Measurements from ENCODE around the gene CENPF. TPM values are rescaled to one million over a fixed set of nuclear protein-coding genes. Genes with fewer than 3 reads are reported as not detected.

The CENPF gene
- total RNA-seq, 1 donor, result 0.73 TPM

DNA sequence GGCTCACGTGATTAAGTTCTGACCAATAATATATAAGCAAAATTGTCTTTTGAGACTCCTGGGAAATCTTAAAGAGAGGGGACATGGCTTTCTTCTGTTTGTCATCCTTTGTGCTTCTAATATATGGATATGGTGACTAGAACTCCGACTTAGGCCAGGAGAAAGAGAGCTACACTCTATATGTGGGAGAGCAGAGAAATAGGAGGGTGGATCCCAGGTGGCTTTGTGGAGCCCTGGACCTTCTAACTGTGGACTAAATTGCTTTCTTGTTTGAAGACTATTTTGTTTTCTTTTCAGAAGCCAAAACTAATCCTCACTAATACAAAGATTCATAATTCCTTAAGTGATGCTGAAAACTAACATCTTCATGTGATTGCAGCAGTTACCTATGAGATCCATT lies 75.0 kb downstream of the CENPF start:
- no peak overlapping the region for H3K4me3 ChIP-seq (ENCODE audit: low read length)
- no peaks in the 10 kb centered on the region for H3K4me1 ChIP-seq (ENCODE audit: insufficient read depth, low read length)
- no peaks in the 10 kb centered on the region for H3K9me3 ChIP-seq (ENCODE audit: low read depth, low read length)
- H3K27me3 ChIP-seq (ENCODE audit: insufficient read depth, low read length), result no peaks in the 10 kb centered on the region

DNA sequence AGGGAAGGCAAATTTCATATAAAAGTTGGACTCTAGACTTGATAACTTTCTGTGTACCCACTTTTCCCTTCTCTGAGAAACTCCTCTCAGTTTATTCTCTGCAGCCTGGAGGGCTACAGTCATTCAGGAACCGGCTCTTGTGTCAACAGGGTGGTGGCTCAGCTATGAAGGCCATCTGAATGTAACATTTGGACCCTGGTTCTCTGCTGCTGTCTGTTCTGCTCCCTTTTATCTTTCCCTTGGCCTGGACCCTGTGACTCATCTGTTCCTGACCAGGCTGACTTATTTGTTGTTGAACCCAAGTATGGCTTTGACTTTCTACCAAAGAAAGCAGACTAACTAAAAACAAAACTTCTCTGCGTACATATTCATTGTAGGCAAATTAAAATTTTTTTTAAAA lies 75.4 kb downstream of the CENPF start:
- no peaks in the 10 kb centered on the region for H3K4me1 ChIP-seq (ENCODE audit: insufficient read depth, low read length)
- H3K4me3 ChIP-seq (ENCODE audit: low read length), result no peak overlapping the region
- H3K9me3 ChIP-seq (ENCODE audit: low read depth, low read length), result no peaks in the 10 kb centered on the region
- no peaks in the 10 kb centered on the region for H3K27me3 ChIP-seq (ENCODE audit: insufficient read depth, low read length)

DNA sequence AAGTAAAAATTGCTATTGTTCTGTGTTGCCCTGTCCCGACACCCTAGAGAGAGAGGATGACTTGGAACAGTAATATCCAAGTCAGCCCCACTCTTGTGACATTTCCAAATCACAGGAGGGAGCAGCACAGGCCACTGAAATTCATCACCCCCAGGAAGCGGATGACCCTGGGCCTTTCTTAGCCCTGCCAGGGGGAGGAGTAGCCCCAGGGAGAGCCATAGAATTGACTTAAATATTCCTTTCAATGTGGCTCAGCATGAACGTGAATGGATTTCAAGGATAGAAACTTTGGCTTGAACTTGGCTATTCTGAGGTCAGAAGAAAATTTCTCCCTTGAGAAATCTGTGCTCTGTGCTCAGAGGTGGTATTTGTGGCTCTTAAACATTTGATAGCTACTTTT lies 80.6 kb downstream of the CENPF start:
- H3K4me3 ChIP-seq (ENCODE audit: low read length), result no peak overlapping the region
- H3K27me3 ChIP-seq (ENCODE audit: insufficient read depth, low read length), result no peaks in the 10 kb centered on the region
- H3K4me1 ChIP-seq (ENCODE audit: insufficient read depth, low read length), result no peaks in the 10 kb centered on the region
- H3K9me3 ChIP-seq (ENCODE audit: low read depth, low read length), result no peaks in the 10 kb centered on the region

DNA sequence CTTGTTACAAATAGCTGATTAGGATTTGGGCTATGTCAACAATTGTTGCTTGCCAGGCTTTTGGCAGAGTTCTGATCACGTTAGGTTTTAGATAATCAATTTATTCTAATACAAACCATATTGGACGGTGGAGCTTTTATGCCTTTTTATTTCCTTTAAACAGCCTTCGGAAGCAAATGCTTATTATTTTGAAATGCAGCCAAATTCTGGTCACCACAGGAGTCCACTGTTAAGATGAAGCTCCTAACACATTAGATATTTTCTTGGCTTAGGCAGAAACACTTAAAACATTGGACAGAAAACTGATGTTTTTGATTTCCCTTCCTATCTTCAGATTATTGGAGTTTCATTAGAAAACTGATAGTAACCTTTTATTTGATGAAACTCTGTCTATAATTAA lies 82.9 kb downstream of the CENPF start:
- H3K4me3 ChIP-seq (ENCODE audit: low read length), result no peak overlapping the region
- H3K4me1 ChIP-seq (ENCODE audit: insufficient read depth, low read length), result no peaks in the 10 kb centered on the region
- no peaks in the 10 kb centered on the region for H3K27me3 ChIP-seq (ENCODE audit: insufficient read depth, low read length)
- H3K9me3 ChIP-seq (ENCODE audit: low read depth, low read length), result no peaks in the 10 kb centered on the region

DNA sequence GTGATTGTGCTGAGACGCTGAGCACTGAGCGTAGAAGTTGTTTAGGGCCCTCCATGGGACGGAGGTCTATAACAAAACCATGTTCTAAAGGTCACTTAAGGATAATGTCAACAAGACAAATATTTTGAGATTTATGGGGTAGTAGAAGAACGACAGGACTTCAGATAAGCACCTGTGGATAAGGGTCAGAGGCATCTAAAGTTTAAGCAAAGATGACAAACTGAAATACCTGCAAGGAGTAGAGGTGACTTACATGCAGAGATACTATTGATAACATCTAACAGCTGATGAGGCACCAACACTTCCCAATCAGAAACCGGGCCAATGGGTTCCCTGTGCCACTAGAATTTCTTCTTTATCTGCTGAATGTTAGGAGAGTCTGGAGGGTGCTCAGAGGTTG lies 83.5 kb downstream of the CENPF start:
- no peaks in the 10 kb centered on the region for H3K4me1 ChIP-seq (ENCODE audit: insufficient read depth, low read length)
- no peak overlapping the region for H3K4me3 ChIP-seq (ENCODE audit: low read length)
- H3K27me3 ChIP-seq (ENCODE audit: insufficient read depth, low read length), result no peaks in the 10 kb centered on the region
- no peaks in the 10 kb centered on the region for H3K9me3 ChIP-seq (ENCODE audit: low read depth, low read length)

DNA sequence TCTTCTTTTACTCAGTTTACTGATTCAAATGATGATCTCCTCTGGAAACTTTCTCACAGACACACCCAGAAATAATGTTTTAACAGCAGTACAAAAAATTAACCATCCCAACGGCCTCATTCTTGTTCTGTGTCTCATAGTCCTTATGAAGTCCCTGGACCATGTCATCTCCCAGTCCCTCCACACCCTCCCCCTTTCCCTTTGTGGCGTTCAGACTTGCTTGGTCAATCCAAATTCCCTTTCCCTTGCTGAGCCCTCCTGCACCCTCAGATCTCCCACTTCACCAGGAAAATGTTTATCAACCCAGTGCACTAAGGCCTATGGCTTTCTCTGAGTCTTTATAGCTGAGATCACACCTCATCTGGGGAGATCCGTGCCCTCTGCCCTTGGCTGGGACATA lies 85.9 kb downstream of the CENPF start:
- H3K27me3 ChIP-seq (ENCODE audit: insufficient read depth, low read length), result no peaks in the 10 kb centered on the region
- no peaks in the 10 kb centered on the region for H3K4me1 ChIP-seq (ENCODE audit: insufficient read depth, low read length)
- H3K9me3 ChIP-seq (ENCODE audit: low read depth, low read length), result no peaks in the 10 kb centered on the region

DNA sequence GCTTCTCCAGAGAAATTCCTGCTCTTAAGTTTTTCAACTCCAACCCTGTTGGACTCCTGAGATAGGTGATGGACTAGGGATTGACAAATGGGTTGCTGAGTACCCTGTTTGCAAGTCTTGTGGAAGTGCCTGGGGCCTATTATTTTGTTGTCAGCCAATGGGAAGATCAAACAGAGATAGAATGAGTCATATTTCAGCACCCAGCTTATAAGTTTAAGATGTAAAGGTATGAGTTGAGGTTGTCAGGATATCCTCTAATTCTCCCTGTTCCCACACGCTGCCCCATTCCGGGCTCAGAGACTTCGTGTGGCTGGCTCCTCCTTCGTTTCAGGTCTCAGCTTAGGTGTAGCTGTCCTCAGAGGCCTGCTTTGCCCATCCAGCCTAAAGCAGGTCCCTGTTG lies 91.8 kb downstream of the CENPF start:
- Histone ChIP-seq H3K4me3 (ENCODE audit: low read length) (no peak overlapping the region), H3K27me3 (ENCODE audit: insufficient read depth, low read length) (no peaks in the 10 kb centered on the region), H3K9me3 (ENCODE audit: low read depth, low read length) (no peaks in the 10 kb centered on the region), H3K4me1 (ENCODE audit: insufficient read depth, low read length) (no peaks in the 10 kb centered on the region)

More for the DNA sequence above, 85.9 kb downstream of the CENPF start:
- H3K4me3 ChIP-seq (ENCODE audit: low read length), result no peak overlapping the region

DNA sequence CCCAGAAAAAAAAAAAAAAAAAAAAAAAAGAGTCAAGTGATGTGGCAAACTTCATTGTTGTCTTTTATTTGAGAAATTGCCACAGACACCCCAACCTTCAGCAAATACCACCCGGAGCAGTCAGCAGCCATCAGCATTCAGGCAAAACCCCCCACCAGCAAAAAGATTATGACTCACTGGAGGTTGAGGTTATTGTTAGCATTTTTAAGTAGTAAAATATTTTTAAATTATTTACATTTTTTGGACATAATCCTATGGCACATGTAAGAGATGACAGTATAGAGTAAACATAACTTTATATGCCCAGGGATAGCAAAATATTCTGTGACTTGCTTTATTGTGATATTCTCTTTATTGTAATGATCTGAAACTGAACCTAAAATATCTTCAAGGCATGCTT lies 95.6 kb downstream of the CENPF start:
- Histone ChIP-seq H3K4me1 (ENCODE audit: insufficient read depth, low read length) (no peaks in the 10 kb centered on the region), H3K9me3 (ENCODE audit: low read depth, low read length) (no peaks in the 10 kb centered on the region), H3K27me3 (ENCODE audit: insufficient read depth, low read length) (no peaks in the 10 kb centered on the region), H3K4me3 (ENCODE audit: low read length) (no peak overlapping the region)

DNA sequence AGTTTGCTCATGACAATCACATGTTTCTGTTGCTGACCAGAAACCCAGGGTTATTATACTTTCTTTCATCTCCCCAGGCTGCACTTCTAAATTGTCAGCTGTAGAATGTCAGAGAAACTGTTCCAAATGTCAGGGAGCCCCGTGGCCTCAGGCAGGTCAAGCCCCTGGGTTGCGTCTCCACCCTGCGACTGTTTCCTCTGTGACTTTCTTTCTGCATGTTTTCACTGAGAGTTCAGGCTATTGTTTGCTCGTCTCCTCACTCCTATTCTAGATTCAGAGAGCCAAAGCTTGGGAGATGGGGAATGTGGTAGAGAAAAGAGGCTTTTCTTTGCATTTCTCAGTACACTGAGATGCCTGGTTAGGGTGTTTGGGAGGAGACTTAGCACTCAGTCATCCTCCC lies 97.4 kb downstream of the CENPF start:
- Histone ChIP-seq H3K4me3 (ENCODE audit: low read length) (no peak overlapping the region), H3K9me3 (ENCODE audit: low read depth, low read length) (no peaks in the 10 kb centered on the region), H3K4me1 (ENCODE audit: insufficient read depth, low read length) (no peaks in the 10 kb centered on the region), H3K27me3 (ENCODE audit: insufficient read depth, low read length) (no peaks in the 10 kb centered on the region)

DNA sequence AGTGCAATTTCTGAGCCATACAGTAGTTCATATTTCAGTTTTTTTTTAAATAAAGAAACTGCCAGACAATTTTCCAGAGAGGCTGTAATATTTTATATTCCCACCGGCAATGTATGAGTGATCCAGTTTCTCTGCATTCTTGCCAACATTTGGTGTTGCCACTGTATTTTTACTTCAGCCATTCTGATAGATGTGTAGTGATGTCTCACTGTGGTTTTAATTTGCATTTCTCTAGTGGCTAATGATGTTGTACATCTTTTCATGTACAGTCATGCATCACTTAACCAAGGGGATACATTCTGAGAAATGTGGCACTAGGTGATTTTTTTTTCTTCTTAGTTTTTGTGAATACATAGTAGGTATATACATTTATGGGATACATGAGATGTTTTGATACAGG lies 99.6 kb downstream of the CENPF start:
- no peaks in the 10 kb centered on the region for H3K9me3 ChIP-seq (ENCODE audit: low read depth, low read length)
- H3K4me1 ChIP-seq (ENCODE audit: insufficient read depth, low read length), result no peaks in the 10 kb centered on the region
- H3K27me3 ChIP-seq (ENCODE audit: insufficient read depth, low read length), result no peaks in the 10 kb centered on the region
- H3K4me3 ChIP-seq (ENCODE audit: low read length), result no peak overlapping the region

DNA sequence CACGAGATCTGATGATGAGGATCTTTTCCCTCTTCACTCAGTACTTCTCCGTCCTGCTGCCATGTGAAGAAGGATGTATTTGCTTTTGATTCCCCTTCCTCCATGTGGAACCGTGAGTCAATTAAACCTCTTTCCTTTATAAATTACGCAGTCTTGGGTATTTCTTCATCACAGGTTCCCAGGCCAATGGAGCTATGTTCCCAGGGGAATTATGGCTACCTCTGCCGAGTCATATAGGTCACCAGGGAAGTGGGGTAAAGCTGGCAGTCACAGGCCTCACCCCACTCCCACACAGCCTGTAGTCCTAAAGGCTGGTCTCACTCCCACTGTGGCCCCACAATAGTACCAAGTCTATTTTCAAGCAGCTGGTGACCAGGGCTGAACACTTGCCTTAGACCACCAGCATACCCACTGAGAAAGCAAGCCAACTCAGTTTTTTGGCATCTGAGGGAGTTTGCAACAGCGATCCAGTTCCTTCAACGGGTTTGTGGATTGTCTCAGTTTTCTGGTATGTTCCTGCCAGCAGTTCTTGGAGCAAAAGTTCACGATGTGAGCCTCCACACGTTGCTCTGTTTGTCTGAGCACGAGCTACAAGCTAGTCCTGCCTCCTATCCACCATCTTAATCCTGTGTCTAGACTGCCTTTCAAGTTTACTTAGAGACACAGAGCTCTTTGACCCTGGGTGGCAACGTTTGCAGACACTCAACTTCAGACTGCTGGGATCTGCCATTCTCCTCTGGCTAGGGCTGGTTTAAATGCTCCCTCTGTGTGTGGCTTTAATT lies 104.5 kb downstream of the CENPF start:
- no peaks in the 10 kb centered on the region for H3K4me1 ChIP-seq (ENCODE audit: insufficient read depth, low read length)
- H3K9me3 ChIP-seq (ENCODE audit: low read depth, low read length), result no peaks in the 10 kb centered on the region
- no peaks in the 10 kb centered on the region for H3K27me3 ChIP-seq (ENCODE audit: insufficient read depth, low read length)
- H3K4me3 ChIP-seq (ENCODE audit: low read length), result no peak overlapping the region

DNA sequence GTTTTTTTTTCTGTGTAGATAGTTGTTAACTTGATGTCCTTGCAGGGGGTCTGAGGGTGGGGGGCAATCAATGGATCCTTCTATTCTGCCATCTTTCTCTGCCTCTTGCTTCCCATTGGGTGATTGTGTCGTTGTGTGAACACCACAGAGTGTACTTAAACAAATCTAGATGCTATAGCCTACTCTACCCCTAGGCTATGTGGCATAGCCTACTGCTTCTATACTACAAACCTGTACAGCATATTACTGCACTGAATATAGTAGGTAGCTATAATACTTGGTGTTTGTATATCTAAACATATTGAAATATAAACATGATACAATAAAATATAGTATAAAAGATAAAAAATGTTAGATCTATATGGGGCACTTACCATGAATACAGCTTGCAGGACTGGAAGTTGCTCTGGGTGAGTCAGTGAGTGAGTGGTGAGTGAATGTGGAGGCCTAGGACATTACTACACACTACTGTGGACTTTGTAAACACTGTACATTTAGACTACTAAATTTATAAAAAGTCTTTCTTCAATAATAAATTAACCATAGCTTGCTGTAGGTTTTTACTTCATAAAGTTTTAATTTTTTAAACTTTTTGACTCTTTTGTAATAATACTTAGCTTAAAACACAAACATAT lies 105.4 kb downstream of the CENPF start:
- Histone ChIP-seq H3K4me3 (ENCODE audit: low read length) (no peak overlapping the region), H3K9me3 (ENCODE audit: low read depth, low read length) (no peaks in the 10 kb centered on the region), H3K4me1 (ENCODE audit: insufficient read depth, low read length) (no peaks in the 10 kb centered on the region), H3K27me3 (ENCODE audit: insufficient read depth, low read length) (no peaks in the 10 kb centered on the region)

DNA sequence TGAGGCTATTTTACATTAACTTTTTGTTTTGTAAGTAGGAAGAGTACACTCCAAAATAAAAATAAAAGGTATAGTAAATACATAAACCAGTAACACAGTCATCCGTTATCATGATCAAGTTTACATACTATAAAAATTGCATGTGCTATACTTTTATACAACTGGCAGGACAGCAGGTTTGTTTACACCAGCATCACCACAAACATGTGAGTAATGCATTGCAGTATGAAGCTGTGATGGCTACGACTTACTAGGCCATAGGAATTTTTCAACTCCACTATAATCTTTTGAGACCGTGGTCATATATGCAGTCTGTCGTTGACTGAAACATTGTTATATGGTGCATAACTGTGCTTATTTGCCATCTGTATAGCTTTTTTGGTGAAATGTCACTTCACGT lies 106.2 kb downstream of the CENPF start:
- Histone ChIP-seq H3K4me1 (ENCODE audit: insufficient read depth, low read length) (no peaks in the 10 kb centered on the region), H3K4me3 (ENCODE audit: low read length) (no peak overlapping the region), H3K9me3 (ENCODE audit: low read depth, low read length) (no peaks in the 10 kb centered on the region), H3K27me3 (ENCODE audit: insufficient read depth, low read length) (no peaks in the 10 kb centered on the region)

DNA sequence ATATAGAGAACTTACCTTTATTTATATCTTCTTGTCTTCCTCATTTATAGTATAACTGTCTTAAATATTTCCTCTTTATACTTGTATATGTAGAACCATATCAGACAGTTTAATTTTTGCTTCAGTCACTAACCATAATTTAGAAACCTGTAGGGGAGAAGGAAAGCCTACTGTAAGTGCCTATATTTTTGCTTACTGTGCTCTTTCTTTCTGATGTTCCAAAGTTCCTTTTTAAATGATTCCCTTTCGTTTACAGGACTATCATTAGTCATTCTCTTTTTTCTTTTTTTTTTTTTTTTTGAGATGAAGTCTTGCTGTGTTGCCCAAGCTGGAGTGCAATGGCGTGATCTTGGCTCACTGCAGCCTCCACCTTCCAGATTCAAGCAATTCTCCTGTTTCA lies 109.7 kb downstream of the CENPF start:
- H3K27me3 ChIP-seq (ENCODE audit: insufficient read depth, low read length), result no peaks in the 10 kb centered on the region
- no peak overlapping the region for H3K4me3 ChIP-seq (ENCODE audit: low read length)
- H3K9me3 ChIP-seq (ENCODE audit: low read depth, low read length), result no peaks in the 10 kb centered on the region
- H3K4me1 ChIP-seq (ENCODE audit: insufficient read depth, low read length), result no peaks in the 10 kb centered on the region
